GM12874 (cell line): ENCODE data around the gene CDHR1.

Source experiments
- TF ChIP-seq, protein P1 (sequence below): IDR thresholded peaks from 2 replicates; pipeline ENCODE4 v1.5.1; 2011; ENCODE audit warnings: low read depth, mild to moderate bottlenecking, control low read depth, low read length, moderate library complexity; ENCODE audit not compliant: insufficient read depth

The CDHR1 gene

GRCh38 chr10:84263716-84264115, 69.4 kb downstream of the CDHR1 start:
- TF ChIP-seq, protein P1, sequence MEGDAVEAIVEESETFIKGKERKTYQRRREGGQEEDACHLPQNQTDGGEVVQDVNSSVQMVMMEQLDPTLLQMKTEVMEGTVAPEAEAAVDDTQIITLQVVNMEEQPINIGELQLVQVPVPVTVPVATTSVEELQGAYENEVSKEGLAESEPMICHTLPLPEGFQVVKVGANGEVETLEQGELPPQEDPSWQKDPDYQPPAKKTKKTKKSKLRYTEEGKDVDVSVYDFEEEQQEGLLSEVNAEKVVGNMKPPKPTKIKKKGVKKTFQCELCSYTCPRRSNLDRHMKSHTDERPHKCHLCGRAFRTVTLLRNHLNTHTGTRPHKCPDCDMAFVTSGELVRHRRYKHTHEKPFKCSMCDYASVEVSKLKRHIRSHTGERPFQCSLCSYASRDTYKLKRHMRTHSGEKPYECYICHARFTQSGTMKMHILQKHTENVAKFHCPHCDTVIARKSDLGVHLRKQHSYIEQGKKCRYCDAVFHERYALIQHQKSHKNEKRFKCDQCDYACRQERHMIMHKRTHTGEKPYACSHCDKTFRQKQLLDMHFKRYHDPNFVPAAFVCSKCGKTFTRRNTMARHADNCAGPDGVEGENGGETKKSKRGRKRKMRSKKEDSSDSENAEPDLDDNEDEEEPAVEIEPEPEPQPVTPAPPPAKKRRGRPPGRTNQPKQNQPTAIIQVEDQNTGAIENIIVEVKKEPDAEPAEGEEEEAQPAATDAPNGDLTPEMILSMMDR, result no peak

GRCh38 chr10:84264611-84265141, 70.3 kb downstream of the CDHR1 start:
- TF ChIP-seq, protein P1, result peak; percentile 93

DNA sequence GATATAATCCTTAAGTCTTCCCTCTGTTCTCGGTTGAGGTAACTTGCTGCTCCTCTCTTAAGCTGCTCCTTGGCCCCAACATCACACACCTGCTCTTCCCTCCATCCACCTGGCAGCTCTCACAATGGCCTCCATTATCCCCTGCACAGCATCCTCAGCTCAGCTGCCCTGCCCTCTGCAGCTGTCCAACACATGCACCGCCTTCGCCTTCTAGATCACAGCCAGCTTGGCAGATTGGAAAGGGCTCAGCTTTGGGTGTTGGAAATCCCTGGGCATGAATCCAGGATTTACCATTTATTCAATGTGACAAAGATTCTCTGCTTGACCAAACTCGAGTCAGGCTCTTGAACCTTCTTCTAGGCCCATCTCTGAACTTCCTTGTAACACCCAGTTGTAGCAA, 71.1 kb downstream of the CDHR1 start:
- TF ChIP-seq, protein P1, result no peak

- TF ChIP-seq, protein P1, result peak; percentile 78
These were observed 73.3 kb downstream of the CDHR1 start for GRCh38 chr10:84267503-84268126.

DNA sequence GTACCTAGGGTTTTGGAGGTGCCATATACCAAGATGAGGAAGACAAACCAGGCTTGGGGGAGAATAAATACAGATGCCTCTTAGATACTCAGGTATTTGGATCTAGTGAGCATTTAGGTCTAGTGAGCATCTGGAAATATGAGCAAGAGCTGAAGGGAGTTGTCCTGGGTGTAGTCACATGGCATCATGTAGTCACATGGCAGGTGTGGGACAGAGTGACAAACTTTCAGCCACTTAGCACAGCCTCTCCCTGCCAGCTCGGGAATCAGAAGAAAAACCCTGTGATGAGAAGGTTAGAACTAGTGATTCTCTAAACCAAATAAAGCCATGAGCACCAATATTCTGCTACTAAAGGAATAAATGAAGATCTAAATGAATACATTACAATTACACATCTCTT, 74.8 kb downstream of the CDHR1 start:
- TF ChIP-seq, protein P1, result no peak
